Medulla oblongata (tissue), 1 donor: Measurements from ENCODE around the gene ARRDC2.
A peak's percentile ranks its signal among the peaks of the same experiment; 100 is the strongest.
"Not testable (repeated sequence)": the region's sequence is repeated elsewhere in the genome, so short reads cannot be mapped to it uniquely, and the experiment has no call there.

Experiments
- DNase-seq: peaks from one replicate; pipeline ENCODE4 v3.0.0-alpha.2; 2015; ENCODE audit errors: extremely low spot score

The ARRDC2 gene

GRCh38 chr19:18016209-18016910 lies 8.4 kb downstream of the ARRDC2 start:
- no peak for DNase-seq

GRCh38 chr19:18017275-18018083 lies 9.5 kb downstream of the ARRDC2 start:
- DNase-seq, result peak; percentile 61

GRCh38 chr19:18020212-18021085 lies 12.5 kb downstream of the ARRDC2 start:
- DNase-seq, result peak; percentile 89

GRCh38 chr19:18021121-18021755 lies 13.3 kb downstream of the ARRDC2 start:
- DNase-seq, result peak; percentile 84

- peak; percentile 83 for DNase-seq
These were observed 15.8 kb downstream of the ARRDC2 start for GRCh38 chr19:18023622-18024251.

GRCh38 chr19:18027151-18027550 lies 19.2 kb downstream of the ARRDC2 start:
- no peak for DNase-seq

GRCh38 chr19:18029617-18030338 lies 21.8 kb downstream of the ARRDC2 start:
- DNase-seq, result peak; percentile 42

- DNase-seq, result not testable (repeated sequence)
These were observed 23.4 kb downstream of the ARRDC2 start for GRCh38 chr19:18031401-18031800.

GRCh38 chr19:18032102-18032501 lies 24.1 kb downstream of the ARRDC2 start:
- not testable (repeated sequence) for DNase-seq

GRCh38 chr19:18041054-18041453 lies 33.1 kb downstream of the ARRDC2 start:
- DNase-seq, result no peak

- no peak for DNase-seq
These were observed 35.7 kb downstream of the ARRDC2 start for GRCh38 chr19:18043676-18044075.

GRCh38 chr19:18044825-18045304 lies 36.9 kb downstream of the ARRDC2 start:
- DNase-seq, result peak; percentile 87

GRCh38 chr19:18045307-18046050 lies 37.5 kb downstream of the ARRDC2 start:
- no peak for DNase-seq

- no peak for DNase-seq
These were observed 38.2 kb downstream of the ARRDC2 start for GRCh38 chr19:18046059-18046718.

GRCh38 chr19:18049385-18049784 lies 41.4 kb downstream of the ARRDC2 start:
- DNase-seq, result peak; percentile 44

GRCh38 chr19:18051887-18052286 lies 43.9 kb downstream of the ARRDC2 start:
- DNase-seq, result no peak

- DNase-seq, result no peak
These were observed 45.7 kb downstream of the ARRDC2 start for GRCh38 chr19:18053576-18054219.

GRCh38 chr19:18055967-18056366 lies 48.0 kb downstream of the ARRDC2 start:
- DNase-seq, result no peak
